Measurements from ENCODE around the gene LMNTD2.

LMNTD2 gene

GRCh38 chr11:554428-555226 is 5.9 kb downstream of the LMNTD2 start:
- no peak for DNase-seq (ENCODE audit: low read depth, low spot score)

GRCh38 chr11:553988-554340 is 6.6 kb downstream of the LMNTD2 start:
- DNase-seq (ENCODE audit: low read depth, low spot score) = no peak

GRCh38 chr11:553083-553987 is 7.2 kb downstream of the LMNTD2 start:
- DNase-seq (ENCODE audit: low read depth, low spot score) = no peak

- DNase-seq (ENCODE audit: low read depth, low spot score) = no peak
These were observed 8.9 kb downstream of the LMNTD2 start for GRCh38 chr11:551596-551995.

- no peak for DNase-seq (ENCODE audit: low read depth, low spot score)
These were observed 9.4 kb downstream of the LMNTD2 start for GRCh38 chr11:551131-551530.

- no peak for DNase-seq (ENCODE audit: low read depth, low spot score)
These were observed 9.8 kb downstream of the LMNTD2 start for GRCh38 chr11:550746-551085.

- no peak for DNase-seq (ENCODE audit: low read depth, low spot score)
These were observed 10.4 kb downstream of the LMNTD2 start for GRCh38 chr11:550021-550745.

GRCh38 chr11:548700-549603 is 11.6 kb downstream of the LMNTD2 start:
- DNase-seq (ENCODE audit: low read depth, low spot score) = no peak

GRCh38 chr11:545171-545570 is 15.4 kb downstream of the LMNTD2 start:
- no peak for DNase-seq (ENCODE audit: low read depth, low spot score)

- no peak for DNase-seq (ENCODE audit: low read depth, low spot score)
These were observed 15.7 kb downstream of the LMNTD2 start for GRCh38 chr11:544817-545166.

- no peak for DNase-seq (ENCODE audit: low read depth, low spot score)
These were observed 19.1 kb downstream of the LMNTD2 start for GRCh38 chr11:541433-541885.

- no peak for DNase-seq (ENCODE audit: low read depth, low spot score)
These were observed 19.7 kb downstream of the LMNTD2 start for GRCh38 chr11:540583-541432.

- DNase-seq (ENCODE audit: low read depth, low spot score) = no peak
These were observed 20.5 kb downstream of the LMNTD2 start for GRCh38 chr11:539971-540481.

GRCh38 chr11:538431-539051 is 22.0 kb downstream of the LMNTD2 start:
- no peak for DNase-seq (ENCODE audit: low read depth, low spot score)

- no peak for DNase-seq (ENCODE audit: low read depth, low spot score)
These were observed 22.7 kb downstream of the LMNTD2 start for GRCh38 chr11:537622-538430.

GRCh38 chr11:536841-537621 is 23.5 kb downstream of the LMNTD2 start, which contains the start of gene LRRC56:
LRRC56 (plus strand) TSS chr11:537527; CDS start chr11:540685, 3,158 bp downstream.
- DNase-seq (ENCODE audit: low read depth, low spot score) = no peak

- DNase-seq (ENCODE audit: low read depth, low spot score) = peak; percentile 88
These were observed 24.8 kb downstream of the LMNTD2 start, which contains the start of gene HRAS for GRCh38 chr11:535519-536454. HRAS (minus strand) TSS chr11:535576.
